Esophagus muscularis mucosa (tissue), 4 donors: ENCODE data around the gene NFAM1. TPM values are rescaled to one million over a fixed set of nuclear protein-coding genes. Genes with fewer than 3 reads are reported as not detected.

Experiments used
- DNase-seq: peaks from one replicate; pipeline ENCODE4 v3.0.0-alpha.2; 2017; ENCODE audit errors: extremely low spot score
- H3K27ac ChIP-seq, 4 donors: fragments of 200-600 bp; sonication (generic); replicated peaks in 1 of 4; 1 replicate in 3 of 4; 2 replicates in 1 of 4; pipeline ENCODE4 v1.5.1; 2016 to 2019; ENCODE audit warnings: mild to moderate bottlenecking in 1 of 4
- H3K27me3 ChIP-seq, 4 donors: fragments of 200-600 bp; sonication (generic); one replicate each; pipeline versions ENCODE4 v1.5.1 to v1.6.0; 2016 to 2019
- H3K36me3 ChIP-seq, 4 donors: fragments of 200-600 bp; sonication (generic); one replicate each; pipeline ENCODE4 v1.5.1; 2016 to 2019
- H3K4me1 ChIP-seq, 4 donors: fragments of 200-600 bp; sonication (generic); one replicate each; pipeline ENCODE4 v1.5.1; 2016 to 2019
- H3K4me3 ChIP-seq, 4 donors: fragments of 200-600 bp; sonication (generic); 1 replicate in 2 of 4; 2 replicates in 2 of 4; pipeline ENCODE4 v1.5.1; 2016 to 2019; ENCODE audit warnings: mild to moderate bottlenecking in 4 of 4, moderate library complexity in 1 of 4
- H3K9me3 ChIP-seq, 4 donors: fragments of 200-600 bp; sonication (generic); 1 replicate in 3 of 4; 2 replicates in 1 of 4; pipeline ENCODE4 v1.5.1; 2016 to 2019
- CTCF ChIP-seq, 3 experiments: fragments of 200-600 bp in 2 of 3; fragments of 450-650 bp in 1 of 3; sonication (generic) in 2 of 3; IDR thresholded peaks; one replicate each; pipeline ENCODE4 v1.5.1; 2017 to 2019; ENCODE audit warnings: antibody characterized with exemption in 3 of 3, mild to moderate bottlenecking in 2 of 3, moderate library complexity in 1 of 3
- EP300 ChIP-seq: sonication (generic); formaldehyde crosslinking; IDR thresholded peaks from one replicate; pipeline ENCODE4 v1.6.1; 2017; ENCODE audit warnings: antibody characterized with exemption
- POLR2A ChIP-seq: fragments of 450-650 bp; IDR thresholded peaks from one replicate; pipeline ENCODE4 v1.6.1; 2017; ENCODE audit warnings: antibody characterized with exemption, moderate library complexity, mild to moderate bottlenecking, low read depth
- POLR2AphosphoS5 ChIP-seq, 2 donors: sonication (generic); formaldehyde crosslinking; IDR thresholded peaks; one replicate each; pipeline ENCODE4 v1.6.1; 2017; ENCODE audit warnings: antibody characterized with exemption in 2 of 2
- WGBS: methylation state at CpG from one replicate; pipeline ENCODE4 v1.1.5; 2018; 5-methylcytosine and 5-hydroxymethylcytosine counted together
- intact Hi-C: fragments of 100-400 bp; cut with DNase I; formaldehyde crosslinking; loops from one replicate; pipeline ENCODE4 v1.15.1; 2023
- total RNA-seq, 4 donors: library from RNA; depleted of rRNA; stranded (reverse); fragments of >200 nt; gene quantifications; one replicate each; pipeline versions ENCODE4 v1.1.0 to v1.2.1, GENCODE V29; 2016

The NFAM1 gene
- total RNA-seq, 4 donors from 2014 or later = 2.1 to 5.1 (median 2.9) TPM

- Histone ChIP-seq H3K4me1 (no peaks in the 10 kb centered on the region), H3K36me3 (no peaks in the 10 kb centered on the region), H3K27me3 (no peaks in the 10 kb centered on the region), H3K9me3 (no peaks in the 10 kb centered on the region), H3K4me3 (no peak overlapping the region), H3K27ac (no peak overlapping the region)
- DNase-seq = no peak
- 79% methylated on average over 15 of the region's 15 CpGs for WGBS
- no peak for TF ChIP-seq CTCF (IDR thresholded peaks at IDR 0.05)
- no peak for TF ChIP-seq EP300
- TF ChIP-seq POLR2AphosphoS5 (IDR thresholded peaks at IDR 0.05) = no peak
- TF ChIP-seq POLR2A = no peak
- intact Hi-C loops = no loop called here
These were observed 43.9 kb downstream of the NFAM1 start for GRCh38 chr22:42388130-42388797.

- TF ChIP-seq POLR2A (no peak), POLR2AphosphoS5 (IDR thresholded peaks at IDR 0.05) (no peak), CTCF (IDR thresholded peaks at IDR 0.05) (no peak), EP300 (no peak)
- no peaks in the 10 kb centered on the region for H3K36me3 ChIP-seq
- H3K27me3 ChIP-seq = no peaks in the 10 kb centered on the region
- intact Hi-C loops = no loop called here
- no peaks in the 10 kb centered on the region for H3K9me3 ChIP-seq
- DNase-seq = no peak
- H3K4me1 ChIP-seq = no peaks in the 10 kb centered on the region
- no peak overlapping the region for H3K4me3 ChIP-seq
- 91% methylated on average over 5 of the region's 6 CpGs for WGBS
- H3K27ac ChIP-seq = no peak overlapping the region
These were observed 44.6 kb downstream of the NFAM1 start for GRCh38 chr22:42387631-42388030.

- intact Hi-C loops = no loop called here
These were observed 46.5 kb downstream of the NFAM1 start for GRCh38 chr22:42385696-42386095.

GRCh38 chr22:42384506-42384905, 47.7 kb downstream of the NFAM1 start:
- Histone ChIP-seq H3K9me3 (no peaks in the 10 kb centered on the region), H3K27me3 (no peaks in the 10 kb centered on the region), H3K36me3 (no peaks in the 10 kb centered on the region), H3K27ac (no peak overlapping the region), H3K4me3 (no peak overlapping the region), H3K4me1 (no peaks in the 10 kb centered on the region)
- DNase-seq = no peak
- 88% methylated on average over 4 of the region's 5 CpGs for WGBS
- intact Hi-C loops = no loop called here
- TF ChIP-seq POLR2AphosphoS5 (IDR thresholded peaks at IDR 0.05) = no peak
- TF ChIP-seq POLR2A = no peak
- no peak for TF ChIP-seq CTCF (IDR thresholded peaks at IDR 0.05)
- no peak for TF ChIP-seq EP300

More at GRCh38 chr22:42385696-42386095, 46.5 kb downstream of the NFAM1 start:
- H3K4me1 ChIP-seq = no peaks in the 10 kb centered on the region
- H3K27me3 ChIP-seq = no peaks in the 10 kb centered on the region
- DNase-seq = no peak
- 93% methylated on average over 8 of the region's 8 CpGs for WGBS
- no peak overlapping the region for H3K4me3 ChIP-seq
- H3K9me3 ChIP-seq = no peaks in the 10 kb centered on the region
- H3K27ac ChIP-seq = no peak overlapping the region
- no peaks in the 10 kb centered on the region for H3K36me3 ChIP-seq
- TF ChIP-seq POLR2A (no peak), POLR2AphosphoS5 (IDR thresholded peaks at IDR 0.05) (no peak), CTCF (IDR thresholded peaks at IDR 0.05) (no peak), EP300 (no peak)

GRCh38 chr22:42383851-42384417, 48.3 kb downstream of the NFAM1 start:
- Histone ChIP-seq H3K4me3 (no peak overlapping the region), H3K4me1 (no peaks in the 10 kb centered on the region), H3K27me3 (no peaks in the 10 kb centered on the region), H3K9me3 (no peaks in the 10 kb centered on the region), H3K36me3 (no peaks in the 10 kb centered on the region), H3K27ac (no peak overlapping the region)
- intact Hi-C loops = no loop called here
- no peak for DNase-seq
- WGBS = 89% methylated on average over 7 of the region's 7 CpGs
- no peak for TF ChIP-seq CTCF (IDR thresholded peaks at IDR 0.05)
- TF ChIP-seq POLR2A = no peak
- no peak for TF ChIP-seq EP300
- TF ChIP-seq POLR2AphosphoS5 (IDR thresholded peaks at IDR 0.05) = no peak
